ENCODE measurements around the gene XRCC4. TPM values are rescaled to one million over a fixed set of nuclear protein-coding genes. Genes with fewer than 3 reads are reported as not detected.

Gene XRCC4
- total RNA-seq, 1 donor from 2014 or later: 6.2 TPM

DNA sequence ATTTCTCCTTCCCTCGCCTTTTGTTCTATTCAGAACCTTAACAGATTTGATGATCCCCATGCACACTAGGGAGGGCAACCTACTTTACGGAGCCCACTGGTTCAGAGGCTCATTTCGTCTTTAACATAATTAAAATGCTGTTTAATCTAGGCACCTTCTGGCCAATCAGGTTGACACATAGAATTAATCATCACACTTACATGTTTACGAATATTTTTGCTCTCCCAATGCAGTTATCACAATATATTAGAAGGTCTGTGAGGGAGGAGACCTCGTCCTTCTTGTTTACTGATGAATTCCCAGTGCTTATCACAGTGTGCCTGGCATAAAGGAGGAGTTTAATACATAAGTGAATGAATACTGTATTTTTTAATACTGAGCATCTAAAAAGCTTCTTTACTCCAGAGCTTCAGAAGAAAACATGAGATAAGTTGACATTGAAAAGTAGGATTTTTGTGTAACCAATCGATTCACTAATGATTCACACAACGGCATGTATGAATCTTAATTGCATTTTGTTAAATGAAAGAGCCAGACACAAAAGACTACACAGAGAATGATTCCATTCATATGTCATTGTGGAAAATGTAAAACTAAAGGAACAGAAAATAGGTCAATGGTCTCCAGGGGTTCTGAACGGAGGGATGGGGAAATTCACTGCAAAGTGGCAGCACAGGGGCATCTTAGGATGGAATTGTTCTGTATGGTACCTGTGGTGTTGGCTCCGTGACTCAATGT lies 315.6 kb downstream of the XRCC4 start:
- ATAC-seq: no peak

- ATAC-seq: no peak
Observed at GRCh38 chr5:83393504-83393866, 316.1 kb downstream of the XRCC4 start.

DNA sequence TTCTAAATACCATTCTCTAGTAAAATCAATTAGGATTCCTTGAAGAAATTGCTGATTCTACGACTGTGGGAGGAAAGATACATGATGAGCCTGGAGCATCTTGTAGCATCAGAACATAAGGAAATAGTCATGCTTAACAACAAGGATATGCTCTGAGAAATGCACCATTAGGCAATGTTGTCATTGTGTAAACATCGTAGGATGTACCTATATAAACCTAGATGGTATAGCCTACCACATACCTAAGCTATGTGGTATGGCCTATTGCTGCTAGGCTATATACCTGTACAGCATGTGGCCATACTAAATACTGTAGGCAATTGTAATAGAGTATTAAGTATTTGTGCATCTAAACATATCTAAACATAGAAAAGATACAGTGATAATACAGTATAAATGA lies 316.8 kb downstream of the XRCC4 start:
- no peak for ATAC-seq

GRCh38 chr5:83396662-83397061 lies 319.3 kb downstream of the XRCC4 start:
- ATAC-seq: no peak

DNA sequence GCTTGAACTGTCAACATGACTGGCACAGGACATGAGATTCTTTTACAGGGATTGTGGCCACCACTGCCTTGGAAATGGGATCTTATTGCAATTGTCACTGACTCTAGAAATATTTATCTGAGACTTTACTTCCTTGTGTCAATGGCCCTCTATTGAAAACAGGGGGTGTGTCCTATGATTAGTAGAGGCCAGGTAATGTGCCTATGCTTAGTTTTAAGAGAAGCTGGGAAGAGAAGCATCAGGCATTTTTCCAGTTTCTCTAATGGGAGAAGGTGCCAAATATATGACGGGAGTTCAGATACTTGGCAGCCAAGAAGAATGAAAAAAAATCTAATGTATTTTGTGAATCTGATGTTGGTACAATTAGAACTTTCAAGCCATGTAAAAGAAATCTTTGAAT lies 320.3 kb downstream of the XRCC4 start:
- no peak for ATAC-seq

GRCh38 chr5:83400241-83400640 lies 322.9 kb downstream of the XRCC4 start:
- ATAC-seq: no peak

DNA sequence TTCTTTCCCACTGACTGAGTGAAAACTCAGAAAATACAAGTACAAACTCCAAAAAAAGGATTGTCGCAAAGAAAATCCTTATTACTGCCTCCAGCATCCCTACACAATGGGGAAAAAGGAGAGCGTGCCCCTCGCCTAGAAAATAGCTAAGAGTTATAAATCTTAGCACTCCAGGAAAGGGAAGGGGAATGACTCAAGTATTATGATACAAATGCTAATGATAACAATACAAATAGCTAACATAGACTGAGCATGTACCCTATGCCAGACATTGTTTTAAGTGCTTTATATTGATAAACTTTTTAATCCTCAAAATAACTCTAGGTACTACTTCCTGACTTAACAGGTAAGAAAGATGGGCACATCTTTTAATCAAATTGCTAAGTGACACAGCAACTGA lies 323.4 kb downstream of the XRCC4 start:
- ATAC-seq: no peak

DNA sequence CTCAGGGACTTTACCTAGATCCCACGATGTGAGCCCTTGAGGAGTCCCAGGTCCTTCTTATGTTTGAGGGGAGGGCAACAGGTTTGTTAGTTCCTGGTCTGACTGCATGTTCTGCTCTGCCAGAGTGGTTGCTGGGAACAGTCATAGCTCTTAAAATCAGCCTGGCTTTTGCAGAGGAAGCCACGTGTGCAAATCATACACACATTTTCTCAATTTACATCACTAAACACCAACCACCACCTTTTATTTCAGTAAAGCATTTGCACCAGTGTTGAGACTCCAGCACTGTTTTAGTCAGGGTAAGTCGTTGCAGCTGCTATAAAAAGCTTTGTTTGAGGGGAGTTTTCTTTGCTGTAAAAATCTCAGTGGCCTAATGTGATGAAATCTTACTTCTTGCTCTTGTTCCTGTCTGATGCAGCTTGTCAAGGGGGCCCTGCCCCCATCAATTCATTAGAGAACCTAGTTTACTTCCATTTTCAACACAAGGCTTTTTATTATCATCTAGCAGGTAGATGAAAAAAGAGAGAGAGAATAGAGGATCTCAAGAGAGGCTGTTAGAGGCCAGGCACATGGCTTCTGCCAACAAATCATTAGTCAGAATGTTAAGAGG lies 323.9 kb downstream of the XRCC4 start:
- ATAC-seq: no peak

DNA sequence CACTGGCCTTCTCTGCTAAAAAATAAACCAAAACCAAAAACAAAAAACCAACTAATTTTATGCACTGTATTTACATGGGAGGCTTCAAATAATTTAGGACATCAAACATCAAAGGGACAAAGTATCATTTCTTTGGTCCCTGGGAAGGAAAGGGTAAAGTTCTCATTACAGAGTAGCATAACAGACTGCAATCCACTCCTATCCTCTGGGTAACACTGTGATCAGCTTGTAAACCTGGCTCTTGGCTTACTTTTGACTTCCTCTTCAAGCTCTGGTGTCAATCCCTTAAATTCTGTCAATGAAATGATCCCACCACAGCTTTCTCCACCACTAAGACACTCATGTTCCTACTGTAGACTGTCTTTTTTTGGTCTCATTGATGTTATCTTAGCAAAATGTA lies 324.4 kb downstream of the XRCC4 start:
- ATAC-seq: no peak

Other genes with a start within 250 kb of the XRCC4 start
- gene TMEM167A, start 153 bp upstream of the XRCC4 start, total RNA-seq: 48.6 TPM